GM12891 (cell line): ENCODE measurements around the gene BACH1.

Experiments
- POLR2A ChIP-seq: IDR thresholded peaks from 2 replicates; pipeline ENCODE4 v1.6.1; 2011; ENCODE audit warnings: low read depth, low read length, control low read depth
- POLR2AphosphoS5 ChIP-seq: IDR thresholded peaks from 2 replicates; pipeline ENCODE4 v1.6.1; 2011; ENCODE audit warnings: low read depth, low read length, control low read depth
- POU2F2 ChIP-seq: IDR thresholded peaks from 2 replicates; pipeline ENCODE4 v1.6.1; 2011; ENCODE audit warnings: low read depth, mild to moderate bottlenecking, control low read depth, low read length, moderate library complexity
- SPI1 ChIP-seq: IDR thresholded peaks from 2 replicates; pipeline ENCODE4 v1.6.1; 2011; ENCODE audit warnings: low read depth, low read length, control low read depth
- TAF1 ChIP-seq: IDR thresholded peaks from 2 replicates; pipeline ENCODE4 v1.6.1; 2011; ENCODE audit warnings: low read depth, low read length, control low read depth

GRCh38 chr21:29261555-29262540 lies 36.9 kb upstream of the BACH1 start:
- no peak for TF ChIP-seq POLR2AphosphoS5
- no peak for TF ChIP-seq POLR2A
- no peak for TF ChIP-seq TAF1
- no peak for TF ChIP-seq POU2F2
- TF ChIP-seq SPI1: no peak
